ENCODE results near the gene CSNK1D.

CSNK1D gene

GRCh38 chr17:82249896-82250581 lies 23.5 kb downstream of the CSNK1D start:
- no peak for DNase-seq

GRCh38 chr17:82248815-82249674 lies 24.5 kb downstream of the CSNK1D start:
- no peak for DNase-seq

- DNase-seq = no peak
These were observed 25.4 kb downstream of the CSNK1D start for GRCh38 chr17:82247856-82248671.

GRCh38 chr17:82247182-82247823 lies 26.2 kb downstream of the CSNK1D start:
- DNase-seq = no peak

GRCh38 chr17:82246365-82247181 lies 26.9 kb downstream of the CSNK1D start:
- no peak for DNase-seq

- DNase-seq = no peak
These were observed 27.5 kb downstream of the CSNK1D start for GRCh38 chr17:82246040-82246364.

GRCh38 chr17:82245134-82246039 lies 28.1 kb downstream of the CSNK1D start:
- no peak for DNase-seq

GRCh38 chr17:82244413-82245133 lies 28.9 kb downstream of the CSNK1D start:
- no peak for DNase-seq

- DNase-seq = no peak
These were observed 29.7 kb downstream of the CSNK1D start for GRCh38 chr17:82243648-82244412.

- no peak for DNase-seq
These were observed 30.4 kb downstream of the CSNK1D start for GRCh38 chr17:82242977-82243647.

GRCh38 chr17:82242698-82242976 lies 30.9 kb downstream of the CSNK1D start:
- no peak for DNase-seq

GRCh38 chr17:82241926-82242697 lies 31.4 kb downstream of the CSNK1D start:
- DNase-seq = no peak

- no peak for DNase-seq
These were observed 32.1 kb downstream of the CSNK1D start for GRCh38 chr17:82241183-82241925.

- no peak for DNase-seq
These were observed 32.9 kb downstream of the CSNK1D start for GRCh38 chr17:82240506-82241182.

- DNase-seq = no peak
These were observed 33.5 kb downstream of the CSNK1D start for GRCh38 chr17:82239926-82240505.

GRCh38 chr17:82239401-82239925 lies 34.0 kb downstream of the CSNK1D start:
- DNase-seq = no peak
